DOHH2 (cell line): ENCODE data around the gene EXD1.

Source experiments
- H3F3A ChIP-seq: fragments of 200-600 bp; sonication (generic), shearing (Covaris generic); 2 replicates; pipeline ENCODE4 v1.6.0; 2016; ENCODE audit warnings: antibody characterized with exemption, mild to moderate bottlenecking; ENCODE audit not compliant: control insufficient read depth, insufficient read depth
- H3K27ac ChIP-seq: fragments of 200-600 bp; sonication (generic); 2 replicates; pipeline ENCODE4 v1.5.1; 2014; ENCODE audit warnings: low read depth, mild to moderate bottlenecking, low read length, moderate library complexity
- H3K27me3 ChIP-seq: fragments of 200-600 bp; sonication (generic); 2 replicates; pipeline ENCODE4 v1.6.1; 2014; ENCODE audit warnings: mild to moderate bottlenecking, low read length, mixed read lengths; ENCODE audit not compliant: control insufficient read depth
- H3K36me3 ChIP-seq: fragments of 200-600 bp; sonication (generic); 2 replicates; pipeline ENCODE4 v1.6.1; 2014; ENCODE audit warnings: mild to moderate bottlenecking, low read length, moderate library complexity, mixed read lengths; ENCODE audit not compliant: control insufficient read depth
- H3K4me1 ChIP-seq: fragments of 200-600 bp; sonication (generic); 2 replicates; pipeline ENCODE4 v1.6.1; 2014; ENCODE audit warnings: mild to moderate bottlenecking, low read length, mixed read lengths; ENCODE audit not compliant: control insufficient read depth
- H3K4me2 ChIP-seq: fragments of 200-600 bp; sonication (generic); 2 replicates; pipeline ENCODE4 v1.6.0; 2014; ENCODE audit warnings: mild to moderate bottlenecking, low read length, moderate library complexity
- H3K4me3 ChIP-seq: fragments of 200-600 bp; sonication (generic); 2 replicates; pipeline ENCODE4 v1.5.1; 2014; ENCODE audit warnings: mild to moderate bottlenecking, low read length, mixed read lengths
- H3K79me2 ChIP-seq: fragments of 200-600 bp; sonication (generic); 2 replicates; pipeline ENCODE4 v1.6.1; 2014; ENCODE audit warnings: mild to moderate bottlenecking, low read length, mixed read lengths; ENCODE audit not compliant: control insufficient read depth
- H3K9me2 ChIP-seq: fragments of 200-600 bp; sonication (generic); replicated peaks from 2 replicates; pipeline ENCODE4 v1.6.1; 2014; ENCODE audit warnings: mild to moderate bottlenecking, low read length, mixed read lengths; ENCODE audit not compliant: control insufficient read depth
- H3K9me3 ChIP-seq: fragments of 200-600 bp; sonication (generic); 2 replicates; pipeline ENCODE4 v1.6.1; 2014; ENCODE audit warnings: antibody characterized with exemption, low read length, mixed read lengths; ENCODE audit not compliant: control insufficient read depth, insufficient read depth
- H4K20me1 ChIP-seq: fragments of 200-600 bp; sonication (generic); 2 replicates; pipeline ENCODE4 v1.6.0; 2014; ENCODE audit warnings: low read depth, mild to moderate bottlenecking, antibody characterized with exemption, low read length, moderate library complexity; ENCODE audit not compliant: control insufficient read depth, insufficient read depth
- CTCF ChIP-seq: fragments of 200-600 bp; sonication (generic); IDR thresholded peaks from one replicate; pipeline ENCODE4 v1.5.1; 2014; ENCODE audit warnings: antibody characterized with exemption, mild to moderate bottlenecking, low read depth, low read length; ENCODE audit not compliant: poor library complexity, severe bottlenecking
- EZH2phosphoT487 ChIP-seq: fragments of 200-600 bp; sonication (generic); IDR thresholded peaks from 2 replicates; pipeline ENCODE4 v1.6.1; 2017; ENCODE audit warnings: borderline replicate concordance, mild to moderate bottlenecking, antibody characterized with exemption, low read length, moderate library complexity, mixed read lengths

Gene EXD1

GRCh38 chr15:41256577-41257038, 26.1 kb upstream of the EXD1 start:
- no peak overlapping the region for H3K4me3 ChIP-seq
- H3K9me2 ChIP-seq = no peaks in the 10 kb centered on the region
- no peak overlapping the region for H3K27ac ChIP-seq
- H3K4me1 ChIP-seq = peaks cover 38% of the 10 kb centered on the region
- H3F3A ChIP-seq = peaks cover 11% of the 10 kb centered on the region
- no peak for TF ChIP-seq CTCF
- TF ChIP-seq EZH2phosphoT487 = no peak
- H3K27me3 ChIP-seq = no peaks in the 10 kb centered on the region
- H3K36me3 ChIP-seq = peaks cover 10% of the 10 kb centered on the region; the same call in 1 of the 2 replicates
- no peak overlapping the region for H3K4me2 ChIP-seq
- H3K79me2 ChIP-seq = no peaks in the 10 kb centered on the region
- no peaks in the 10 kb centered on the region for H3K9me3 ChIP-seq
- no peaks in the 10 kb centered on the region for H4K20me1 ChIP-seq

- no peak overlapping the region for H3K4me2 ChIP-seq
- no peak for TF ChIP-seq CTCF
- TF ChIP-seq EZH2phosphoT487 = no peak
- no peaks in the 10 kb centered on the region for H3K9me3 ChIP-seq
- no peaks in the 10 kb centered on the region for H3K27me3 ChIP-seq
- no peaks in the 10 kb centered on the region for H3K9me2 ChIP-seq
- H3K79me2 ChIP-seq = no peaks in the 10 kb centered on the region
- H3F3A ChIP-seq = peaks cover 11% of the 10 kb centered on the region
- H3K27ac ChIP-seq = no peak overlapping the region
- H4K20me1 ChIP-seq = no peaks in the 10 kb centered on the region
- no peak overlapping the region for H3K4me3 ChIP-seq
- peaks cover 38% of the 10 kb centered on the region for H3K4me1 ChIP-seq
- peaks cover 10% of the 10 kb centered on the region; the same call in 1 of the 2 replicates for H3K36me3 ChIP-seq
These were observed 25.5 kb upstream of the EXD1 start for GRCh38 chr15:41256103-41256502.

GRCh38 chr15:41254560-41254959, 24.0 kb upstream of the EXD1 start:
- TF ChIP-seq CTCF = no peak
- TF ChIP-seq EZH2phosphoT487 = no peak
- Histone ChIP-seq H3F3A (peaks cover 11% of the 10 kb centered on the region), H3K9me2 (no peaks in the 10 kb centered on the region), H3K9me3 (no peaks in the 10 kb centered on the region), H3K79me2 (no peaks in the 10 kb centered on the region), H3K27ac (peak overlapping the region; percentile 49), H3K4me1 (peaks cover 32% of the 10 kb centered on the region), H3K4me3 (peak overlapping the region; percentile 40), H3K36me3 (peaks cover 10% of the 10 kb centered on the region; the same call in 1 of the 2 replicates), H4K20me1 (no peaks in the 10 kb centered on the region), H3K27me3 (no peaks in the 10 kb centered on the region), H3K4me2 (peak overlapping the region; percentile 59)
